Peyer's patch (tissue), 4 donors: Measurements from ENCODE around the gene ABCC4.

Experiments used
- CTCF ChIP-seq, 6 experiments: fragments of 450-650 bp in 4 of 6; fragments of 200-600 bp in 2 of 6; sonication (generic) in 1 of 6; IDR thresholded peaks; one replicate each; pipeline ENCODE4 v1.5.1; 2017 to 2019; ENCODE audit warnings: antibody characterized with exemption in 6 of 6, mild to moderate bottlenecking in 3 of 6, moderate library complexity in 1 of 6
- POLR2A ChIP-seq, 2 donors: fragments of 450-650 bp; IDR thresholded peaks; one replicate each; pipeline ENCODE4 v1.5.1; 2017; ENCODE audit warnings: antibody characterized with exemption in 2 of 2, mild to moderate bottlenecking in 2 of 2, moderate library complexity in 2 of 2

GRCh38 chr13:95083758-95084157 is 217.5 kb downstream of the ABCC4 start:
- no peak for TF ChIP-seq CTCF (IDR thresholded peaks at IDR 0.05)
- TF ChIP-seq POLR2A (IDR thresholded peaks at IDR 0.05): no peak
